C4-2B (cell line): ENCODE measurements around the gene MCCC2.

Experiments
- ZFX ChIP-seq: fragments of 450-650 bp; IDR thresholded peaks from 2 replicates; pipeline ENCODE4 v1.6.1; 2017
- TF ChIP-seq, protein P1 (sequence below): fragments of 450-650 bp; conservative IDR thresholded peaks from 2 replicates; pipeline ENCODE4 v1.5.1; 2017; ENCODE audit warnings: mild to moderate bottlenecking

DNA sequence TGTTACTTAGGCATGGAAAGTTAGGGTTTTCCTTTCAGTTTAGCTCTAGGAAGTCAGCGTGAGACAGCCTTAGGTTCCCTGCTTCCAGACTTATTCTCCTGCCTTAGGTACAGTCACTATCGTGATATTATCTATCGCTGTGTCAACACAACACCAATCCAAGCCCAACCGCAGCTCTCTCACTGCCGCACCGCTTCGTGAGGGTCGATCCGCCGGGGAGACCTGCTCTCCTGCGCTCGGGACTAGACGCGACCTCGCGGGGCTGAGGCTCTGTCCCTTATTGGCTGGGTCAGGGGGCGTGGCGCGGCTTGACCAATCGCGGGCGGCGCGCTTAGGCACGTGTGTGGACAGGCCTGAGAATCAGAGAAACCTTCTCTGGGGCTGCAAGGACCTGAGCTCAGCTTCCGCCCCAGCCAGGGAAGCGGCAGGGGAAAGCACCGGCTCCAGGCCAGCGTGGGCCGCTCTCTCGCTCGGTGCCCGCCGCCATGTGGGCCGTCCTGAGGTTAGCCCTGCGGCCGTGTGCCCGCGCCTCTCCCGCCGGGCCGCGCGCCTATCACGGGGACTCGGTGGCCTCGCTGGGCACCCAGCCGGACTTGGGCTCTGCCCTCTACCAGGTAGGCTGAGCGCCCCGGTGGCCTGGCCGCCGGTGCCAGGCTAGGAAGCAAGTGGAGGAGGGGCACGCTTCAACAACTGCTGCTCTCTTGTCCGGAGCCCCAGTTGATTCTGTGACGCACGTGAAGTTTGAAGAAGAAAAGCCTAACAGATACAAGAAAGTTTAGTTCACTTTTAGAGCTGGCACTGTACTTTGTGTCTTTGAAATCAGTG lies at the start of gene MCCC2:
- TF ChIP-seq, protein P1, sequence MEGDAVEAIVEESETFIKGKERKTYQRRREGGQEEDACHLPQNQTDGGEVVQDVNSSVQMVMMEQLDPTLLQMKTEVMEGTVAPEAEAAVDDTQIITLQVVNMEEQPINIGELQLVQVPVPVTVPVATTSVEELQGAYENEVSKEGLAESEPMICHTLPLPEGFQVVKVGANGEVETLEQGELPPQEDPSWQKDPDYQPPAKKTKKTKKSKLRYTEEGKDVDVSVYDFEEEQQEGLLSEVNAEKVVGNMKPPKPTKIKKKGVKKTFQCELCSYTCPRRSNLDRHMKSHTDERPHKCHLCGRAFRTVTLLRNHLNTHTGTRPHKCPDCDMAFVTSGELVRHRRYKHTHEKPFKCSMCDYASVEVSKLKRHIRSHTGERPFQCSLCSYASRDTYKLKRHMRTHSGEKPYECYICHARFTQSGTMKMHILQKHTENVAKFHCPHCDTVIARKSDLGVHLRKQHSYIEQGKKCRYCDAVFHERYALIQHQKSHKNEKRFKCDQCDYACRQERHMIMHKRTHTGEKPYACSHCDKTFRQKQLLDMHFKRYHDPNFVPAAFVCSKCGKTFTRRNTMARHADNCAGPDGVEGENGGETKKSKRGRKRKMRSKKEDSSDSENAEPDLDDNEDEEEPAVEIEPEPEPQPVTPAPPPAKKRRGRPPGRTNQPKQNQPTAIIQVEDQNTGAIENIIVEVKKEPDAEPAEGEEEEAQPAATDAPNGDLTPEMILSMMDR, result no peak
- no peak for TF ChIP-seq ZFX
